ENCODE results near the gene SLC24A2. TPM values are rescaled to one million over a fixed set of nuclear protein-coding genes. Genes with fewer than 3 reads are reported as not detected.

The SLC24A2 gene
- total RNA-seq (2022; extraction: Qiagen RNA extraction; ENCODE audit: low read depth), result not detected in 5 replicates

GRCh38 chr9:19788614-19789271, at the start of gene SLC24A2:
Gene SLC24A2, minus strand, starts transcription at chr9:19789037.

Data from A549 treated with ZK216348 at 1 μM for 4 hours (cell line).